Sigmoid colon (tissue), 7 donors: ENCODE data around the gene ACYP2. TPM values are rescaled to one million over a fixed set of nuclear protein-coding genes. Genes with fewer than 3 reads are reported as not detected.

Experiments
- DNase-seq: peaks from one replicate; pipeline ENCODE4 v3.0.0-alpha.2; 2019
- H3K27ac ChIP-seq, 4 donors: fragments of 200-600 bp; sonication (generic); one replicate each; pipeline ENCODE4 v1.5.1; 2016 to 2019; ENCODE audit warnings: mild to moderate bottlenecking in 1 of 4
- H3K27me3 ChIP-seq, 3 donors: fragments of 200-600 bp; sonication (generic); one replicate each; pipeline ENCODE4 v1.5.1; 2019; ENCODE audit warnings: mild to moderate bottlenecking in 1 of 3
- H3K36me3 ChIP-seq, 4 donors: fragments of 200-600 bp; sonication (generic); one replicate each; pipeline ENCODE4 v1.5.1; 2016 to 2019
- H3K4me1 ChIP-seq, 4 donors: fragments of 200-600 bp; sonication (generic); one replicate each; pipeline ENCODE4 v1.5.1; 2017 to 2019
- H3K4me3 ChIP-seq, 4 donors: fragments of 200-600 bp; sonication (generic); one replicate each; pipeline ENCODE4 v1.5.1; 2017 to 2019; ENCODE audit warnings: mild to moderate bottlenecking in 2 of 4, moderate library complexity in 1 of 4
- H3K9me3 ChIP-seq, 4 donors: fragments of 200-600 bp in 3 of 4; sonication (generic) in 3 of 4; one replicate each; pipeline versions ENCODE4 v1.5.1 to v1.6.1; 2013 to 2019
- CTCF ChIP-seq, 4 experiments: fragments of 450-650 bp in 3 of 4; fragments of 200-600 bp in 1 of 4; IDR thresholded peaks; one replicate each; pipeline ENCODE4 v1.5.1; 2016 to 2019; ENCODE audit warnings: antibody characterized with exemption in 4 of 4, mild to moderate bottlenecking in 3 of 4, moderate library complexity in 2 of 4
- EP300 ChIP-seq, 4 donors: sonication (generic); formaldehyde crosslinking; IDR thresholded peaks; one replicate each; pipeline ENCODE4 v1.6.1; 2017; ENCODE audit warnings: antibody characterized with exemption in 4 of 4
- POLR2A ChIP-seq, 2 donors: fragments of 450-650 bp; IDR thresholded peaks; one replicate each; pipeline ENCODE4 v1.6.1; 2016; ENCODE audit warnings: antibody characterized with exemption in 2 of 2, mild to moderate bottlenecking in 2 of 2, moderate library complexity in 2 of 2
- POLR2AphosphoS5 ChIP-seq, 4 donors: sonication (generic); formaldehyde crosslinking; IDR thresholded peaks; one replicate each; pipeline ENCODE4 v1.6.1; 2017; ENCODE audit warnings: antibody characterized with exemption in 4 of 4
- WGBS, 2 donors: extraction: QIAGEN DNeasy Blood & Tissue Kit; methylation state at CpG; one replicate each; pipeline ENCODE4 v1.1.7; 2013; 5-methylcytosine and 5-hydroxymethylcytosine counted together
- intact Hi-C: fragments of 100-400 bp; cut with DNase I; formaldehyde crosslinking; loops from one replicate; pipeline ENCODE4 v1.15.1; 2023
- polyA plus RNA-seq, 3 donors: library from polyadenylated mRNA; stranded (reverse); fragments of 200-250 nt; gene quantifications; one replicate each; pipeline ENCODE4 v1.2.3, GENCODE V29; 2013
- total RNA-seq, 4 donors: library from RNA; depleted of rRNA; stranded (reverse); fragments of >200 nt; gene quantifications; one replicate each; pipeline ENCODE4 v1.1.0, GENCODE V29; 2016
- donor health status: healthy with polysubstance abuse.
- donor health status: Bipolar disorder and iron deficiency.
- donor health status: healthy.

ACYP2 gene
- total and polyA plus RNA-seq, 7 donors, result 13.2 to 32.0 (median 19.8) TPM

GRCh38 chr2:54161660-54162424, 46.4 kb downstream of the ACYP2 start:
- Histone ChIP-seq H3K9me3 (no peaks in the 10 kb centered on the region), H3K36me3 (no peaks in the 10 kb centered on the region), H3K27me3 (no peaks in the 10 kb centered on the region), H3K4me3 (no peak overlapping the region), H3K27ac (peak overlapping the region in 1 of 4 donors; percentile 15), H3K4me1 (peaks cover 0 to 8% (median 3%) of the 10 kb centered on the region in 4 donors)
- no peak for DNase-seq
- 74 to 76% methylated on average over 3 of the region's 3 CpGs for WGBS, 2 donors
- TF ChIP-seq CTCF (IDR thresholded peaks at IDR 0.05) (no peak), POLR2A (IDR thresholded peaks at IDR 0.05) (no peak), POLR2AphosphoS5 (IDR thresholded peaks at IDR 0.05) (no peak)
- intact Hi-C loops, result loop anchor here (10.0 kb wide), 1 partner anchor 543 kb away; no protein-coding TSS in a partner anchor

- peaks cover 0 to 8% (median 3%) of the 10 kb centered on the region in 4 donors for H3K4me1 ChIP-seq
- H3K36me3 ChIP-seq, result no peaks in the 10 kb centered on the region
- no peak overlapping the region for H3K27ac ChIP-seq
- TF ChIP-seq CTCF (IDR thresholded peaks at IDR 0.05) (no peak), POLR2A (IDR thresholded peaks at IDR 0.05) (no peak), EP300 (IDR thresholded peaks at IDR 0.05) (no peak), POLR2AphosphoS5 (IDR thresholded peaks at IDR 0.05) (no peak)
- 95 to 96% methylated on average over 1 of the region's 1 CpG for WGBS, 2 donors
- no peak overlapping the region for H3K4me3 ChIP-seq
- no peaks in the 10 kb centered on the region for H3K9me3 ChIP-seq
- intact Hi-C loops, result loop anchor here (10.0 kb wide), 1 partner anchor 541 kb away; no protein-coding TSS in a partner anchor
- H3K27me3 ChIP-seq, result no peaks in the 10 kb centered on the region
- DNase-seq, result no peak
Observed at GRCh38 chr2:54164106-54164505, 48.7 kb downstream of the ACYP2 start.

GRCh38 chr2:54166121-54166773, 50.8 kb downstream of the ACYP2 start:
- TF ChIP-seq CTCF (IDR thresholded peaks at IDR 0.05) (no peak), POLR2A (IDR thresholded peaks at IDR 0.05) (no peak), POLR2AphosphoS5 (IDR thresholded peaks at IDR 0.05) (no peak), EP300 (IDR thresholded peaks at IDR 0.05) (no peak)
- Histone ChIP-seq H3K27me3 (no peaks in the 10 kb centered on the region), H3K4me3 (no peak overlapping the region), H3K9me3 (no peaks in the 10 kb centered on the region), H3K4me1 (peaks cover 0 to 8% (median 3%) of the 10 kb centered on the region in 4 donors), H3K36me3 (no peaks in the 10 kb centered on the region), H3K27ac (no peak overlapping the region)
- WGBS, 2 donors, result 96 to 97% methylated on average over 3 of the region's 3 CpGs
- intact Hi-C loops, result loop anchor here (10.0 kb wide), 1 partner anchor 539 kb away; no protein-coding TSS in a partner anchor
- DNase-seq, result no peak

GRCh38 chr2:54176577-54176976, 61.2 kb downstream of the ACYP2 start:
- peak; percentile 71 for DNase-seq
- H3K36me3 ChIP-seq, result no peaks in the 10 kb centered on the region

More at GRCh38 chr2:54176577-54176976, 61.2 kb downstream of the ACYP2 start:
- no peak overlapping the region for H3K27ac ChIP-seq
- intact Hi-C loops, result no loop called here
- 50 to 58% methylated on average over 2 of the region's 2 CpGs for WGBS, 2 donors
- H3K4me1 ChIP-seq, result no peaks in the 10 kb centered on the region
- H3K9me3 ChIP-seq, result no peaks in the 10 kb centered on the region
- no peak for TF ChIP-seq CTCF (IDR thresholded peaks at IDR 0.05)
- TF ChIP-seq POLR2A (IDR thresholded peaks at IDR 0.05), result no peak
- TF ChIP-seq EP300 (IDR thresholded peaks at IDR 0.05), result no peak
- no peak for TF ChIP-seq POLR2AphosphoS5 (IDR thresholded peaks at IDR 0.05)
- H3K4me3 ChIP-seq, result no peak overlapping the region
- no peaks in the 10 kb centered on the region for H3K27me3 ChIP-seq
